HG03045 (cell line): ENCODE measurements around the gene HPS3.
A peak's percentile ranks its signal among the peaks of the same experiment; 100 is the strongest.

Source experiments
- ATAC-seq: cut with Tn5 transposase; IDR thresholded peaks from one replicate; pipeline ENCODE4 v1.9.1; 2021; ENCODE audit warnings: mild to moderate bottlenecking, moderate library complexity; ENCODE audit not compliant: unreplicated experiment

HPS3 gene

GRCh38 chr3:149120051-149120972 lies 9.1 kb upstream of the HPS3 start:
- peak; percentile 67 for ATAC-seq

DNA sequence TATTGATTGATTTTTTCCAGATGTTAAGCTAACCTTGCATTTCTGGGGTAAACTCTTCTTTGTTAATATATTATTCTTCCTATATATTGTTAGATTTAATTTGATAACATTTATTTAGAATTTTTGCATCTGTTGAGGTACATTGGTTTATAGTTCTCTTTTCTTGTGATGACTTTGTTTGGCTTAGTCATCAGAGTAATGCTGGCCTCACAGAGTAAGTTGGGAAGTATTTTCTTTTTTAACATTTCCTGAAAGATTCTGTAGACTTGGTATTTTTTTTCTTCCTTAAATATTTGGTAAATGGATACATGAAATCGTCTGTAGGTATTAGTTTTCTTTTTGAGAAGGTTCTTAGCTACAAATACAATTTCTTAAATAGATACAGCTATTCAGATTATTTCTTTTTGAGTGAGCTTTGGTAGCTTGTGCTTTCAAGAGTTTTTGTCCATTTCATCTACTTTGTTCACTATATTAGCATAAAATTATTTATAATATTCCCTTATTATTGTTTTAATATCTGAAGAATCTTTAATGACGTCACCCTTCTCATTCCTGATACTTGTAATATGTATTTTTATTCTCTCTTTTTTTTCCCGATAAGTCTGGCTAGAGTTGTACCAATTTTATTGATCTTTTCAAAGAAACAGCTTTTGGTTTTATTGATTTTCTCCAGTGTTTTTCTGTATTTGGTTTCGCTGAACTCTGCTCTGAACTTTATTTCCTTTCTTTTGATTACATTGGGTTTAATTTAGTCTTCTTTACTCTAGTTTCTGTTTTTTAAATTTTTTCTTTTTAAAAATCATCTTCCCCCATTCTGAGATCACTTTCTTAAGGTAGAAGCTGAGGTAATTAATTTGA lies 6.5 kb upstream of the HPS3 start:
- ATAC-seq = no peak

DNA sequence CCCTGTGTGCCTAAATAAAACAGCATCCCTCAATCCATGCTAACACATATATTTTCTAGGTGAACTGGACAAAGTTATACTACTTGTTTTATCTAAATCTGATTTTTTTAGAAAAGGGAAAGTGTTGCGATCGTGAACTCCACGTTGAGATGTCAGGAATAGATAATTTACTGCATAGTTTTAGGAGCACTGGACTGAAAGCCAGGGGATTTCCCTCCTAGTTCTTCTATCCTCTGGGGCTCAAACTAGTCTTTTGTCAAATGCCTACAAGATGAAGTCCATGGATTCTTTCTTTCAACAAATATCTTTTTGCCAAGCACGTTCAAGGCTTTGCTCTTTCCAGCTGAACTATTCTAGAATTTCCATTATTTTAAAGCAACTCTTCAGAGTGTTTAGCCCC lies 617 bp upstream of the HPS3 start:
- ATAC-seq = no peak

DNA sequence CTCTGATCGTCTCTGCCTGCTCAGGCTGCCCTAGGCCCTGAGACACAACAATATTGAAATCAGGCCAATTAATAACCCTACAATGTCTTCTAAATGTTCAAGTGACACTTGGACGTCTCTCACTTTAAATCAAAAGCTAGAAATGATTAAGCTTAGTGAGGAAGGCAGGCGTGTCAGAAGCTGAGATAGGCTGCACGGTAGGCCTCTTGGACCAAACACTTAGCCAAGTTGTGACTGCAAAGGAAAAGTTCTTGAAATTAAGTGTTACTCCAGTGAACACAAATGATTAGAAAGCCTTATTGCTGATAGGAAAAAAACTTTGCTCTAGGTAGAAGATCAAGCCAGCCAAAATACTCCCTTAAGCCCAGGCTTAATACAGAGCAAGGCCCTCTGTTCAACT lies 2.2 kb downstream of the HPS3 start:
- ATAC-seq = no peak

GRCh38 chr3:149134575-149134974 lies 5.1 kb downstream of the HPS3 start:
- ATAC-seq = no peak

GRCh38 chr3:149142682-149143081 lies 13.2 kb downstream of the HPS3 start:
- ATAC-seq = no peak

GRCh38 chr3:149145356-149145755 lies 15.9 kb downstream of the HPS3 start:
- ATAC-seq = no peak

GRCh38 chr3:149145974-149146373 lies 16.5 kb downstream of the HPS3 start:
- no peak for ATAC-seq

GRCh38 chr3:149150436-149150835 lies 21.0 kb downstream of the HPS3 start:
- ATAC-seq = no peak

- no peak for ATAC-seq
These were observed 22.4 kb downstream of the HPS3 start for GRCh38 chr3:149151843-149152242.

DNA sequence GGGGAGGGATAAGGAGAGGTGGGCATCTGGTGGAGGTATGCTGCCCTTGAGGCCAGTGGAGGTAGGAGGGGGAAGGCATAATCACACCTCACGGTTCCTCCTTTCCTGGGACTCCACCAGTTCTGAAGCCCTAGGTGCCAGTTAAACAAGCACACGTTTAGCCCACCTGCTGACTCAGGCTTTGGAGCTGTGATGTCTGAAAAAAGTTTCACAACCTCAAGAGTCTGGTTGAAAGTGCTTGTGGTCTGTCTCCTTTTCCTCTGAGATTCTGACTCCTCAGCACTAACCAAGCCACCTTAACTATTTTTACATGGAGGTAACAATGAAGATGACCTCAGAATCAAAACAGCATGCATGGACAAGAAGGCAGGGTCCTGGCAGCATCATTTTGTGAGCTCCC lies 23.0 kb downstream of the HPS3 start:
- peak; percentile 94 for ATAC-seq

DNA sequence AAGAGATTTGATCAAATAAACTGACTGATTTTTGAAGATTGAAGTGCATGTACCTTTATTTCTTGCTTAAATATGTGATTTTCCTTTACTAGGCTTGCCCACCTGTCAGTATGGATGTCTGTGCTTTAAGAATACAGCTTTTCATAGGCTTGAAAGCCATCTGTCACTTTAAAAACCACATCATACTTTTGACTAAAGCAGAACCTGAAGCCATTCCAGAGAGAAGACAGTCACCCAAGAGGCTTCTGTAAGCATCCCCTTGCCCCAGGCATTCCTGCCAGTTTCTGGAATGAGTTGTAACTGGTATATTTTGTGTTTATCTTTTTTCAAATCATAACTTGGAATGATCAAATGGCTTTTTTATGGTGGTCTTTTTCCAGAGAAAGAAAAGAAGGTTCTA lies 24.0 kb downstream of the HPS3 start:
- ATAC-seq = no peak

- no peak for ATAC-seq
These were observed 31.4 kb downstream of the HPS3 start for GRCh38 chr3:149160754-149161300.

DNA sequence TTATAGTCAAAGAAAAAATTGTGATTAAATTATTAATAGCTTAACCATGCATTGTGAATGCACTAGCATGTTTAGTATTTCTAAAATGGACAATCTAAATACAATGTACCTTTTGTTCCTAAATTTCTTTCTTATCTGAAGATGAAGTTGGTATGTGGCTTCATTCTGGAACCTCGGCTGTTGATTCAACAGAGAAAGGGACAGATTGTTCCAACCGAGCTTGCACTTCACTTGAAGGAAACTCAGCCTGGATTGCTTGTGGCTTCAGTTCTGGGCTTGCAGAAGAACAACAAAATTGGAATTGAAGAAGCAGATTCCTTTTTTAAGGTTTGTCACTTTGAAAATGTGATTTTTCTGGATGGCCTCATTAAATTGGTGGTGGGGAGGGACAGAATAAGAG lies 32.6 kb downstream of the HPS3 start:
- no peak for ATAC-seq

DNA sequence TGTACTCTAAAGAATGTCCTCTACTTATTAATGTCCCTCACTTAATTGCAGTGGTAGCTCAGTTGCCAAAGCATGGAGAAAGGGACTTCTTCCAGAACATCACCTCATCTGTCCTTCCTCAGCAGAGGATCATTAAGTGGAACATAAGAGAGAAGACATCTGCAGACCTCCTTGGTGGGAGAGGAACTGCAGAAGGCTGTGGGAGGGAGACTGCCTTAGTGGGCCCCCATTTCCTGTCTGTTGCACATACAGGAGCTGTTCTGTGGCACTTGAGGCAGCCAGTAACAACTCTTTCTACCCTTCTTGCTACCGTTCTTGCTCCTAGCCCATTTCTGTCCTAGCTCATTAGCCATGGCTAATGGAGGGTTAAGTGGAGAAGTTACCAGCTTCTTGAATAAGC lies 33.6 kb downstream of the HPS3 start:
- ATAC-seq = no peak

DNA sequence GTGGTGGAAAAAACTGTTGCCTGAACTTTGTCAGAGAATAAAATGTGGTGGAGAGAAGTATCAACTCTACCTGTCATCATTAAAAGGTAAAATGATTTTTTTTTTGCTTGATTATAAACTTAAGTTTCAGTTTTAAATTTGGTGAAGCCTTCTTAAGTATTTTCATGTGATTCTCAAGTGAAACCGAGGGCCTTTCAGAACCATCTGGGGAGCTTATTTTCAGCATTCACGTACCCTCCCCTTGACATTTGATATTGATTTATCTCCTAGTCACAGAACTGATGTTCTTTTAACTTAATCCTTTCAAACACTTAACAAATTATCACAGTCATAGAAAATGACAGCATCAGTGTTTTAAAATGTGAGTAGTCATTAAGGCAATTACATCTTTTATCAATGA lies 38.5 kb downstream of the HPS3 start:
- no peak for ATAC-seq

DNA sequence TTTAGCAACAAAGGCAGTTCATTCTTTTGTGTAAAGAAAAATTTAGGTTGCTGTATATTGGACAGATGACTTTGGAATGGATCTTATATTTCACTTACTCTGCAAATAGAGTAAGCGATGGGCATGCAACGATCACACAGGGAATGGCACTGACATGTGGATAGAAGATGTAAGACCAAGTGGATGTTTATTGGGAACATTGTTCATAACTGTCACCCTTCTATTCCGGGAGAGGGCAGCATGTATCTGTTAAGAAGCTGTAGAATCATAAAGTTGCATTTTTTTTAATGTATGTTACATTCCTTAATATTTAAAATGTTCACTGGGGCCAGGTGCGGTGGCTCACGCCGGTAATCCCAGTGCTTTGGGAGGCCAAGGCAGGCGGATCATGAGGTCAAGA lies 41.2 kb downstream of the HPS3 start:
- no peak for ATAC-seq

DNA sequence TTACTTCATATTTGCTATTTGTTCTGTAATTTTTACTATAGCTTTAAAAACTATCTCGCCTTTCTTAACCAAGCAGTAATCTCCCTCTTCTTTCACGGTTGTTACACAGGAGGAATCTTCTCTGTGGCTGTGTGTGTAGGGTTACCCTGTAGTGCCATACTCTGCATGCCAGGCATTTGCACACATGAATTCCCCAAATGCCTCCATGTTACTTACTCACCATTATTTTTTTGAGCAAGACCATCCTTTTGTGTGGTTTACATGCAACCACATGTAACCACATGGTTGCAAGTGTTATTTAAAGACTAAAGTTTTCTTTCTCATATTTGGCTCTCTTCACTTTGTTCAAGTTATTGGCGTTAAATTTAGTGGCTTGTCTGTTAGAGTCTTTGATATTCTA lies 45.5 kb downstream of the HPS3 start:
- peak; percentile 91 for ATAC-seq

DNA sequence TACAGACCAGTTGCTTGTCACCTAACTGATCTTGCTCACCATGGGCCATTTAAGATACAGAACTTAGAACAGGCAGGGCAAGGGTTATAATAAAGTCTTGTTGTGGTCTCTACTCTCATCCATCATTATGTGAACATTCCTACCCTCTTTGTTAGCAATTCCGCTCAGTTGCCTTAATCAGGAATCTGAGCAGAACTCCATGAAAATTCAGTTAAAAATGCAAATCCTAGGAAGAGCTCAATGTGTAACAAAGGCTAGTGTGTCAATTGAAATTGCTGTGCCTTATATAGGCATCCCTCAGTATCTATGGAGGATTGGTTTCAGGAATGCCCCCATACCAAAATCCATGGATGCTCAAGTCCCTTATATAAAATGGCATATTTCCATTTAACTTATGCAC lies 47.7 kb downstream of the HPS3 start:
- ATAC-seq = no peak

DNA sequence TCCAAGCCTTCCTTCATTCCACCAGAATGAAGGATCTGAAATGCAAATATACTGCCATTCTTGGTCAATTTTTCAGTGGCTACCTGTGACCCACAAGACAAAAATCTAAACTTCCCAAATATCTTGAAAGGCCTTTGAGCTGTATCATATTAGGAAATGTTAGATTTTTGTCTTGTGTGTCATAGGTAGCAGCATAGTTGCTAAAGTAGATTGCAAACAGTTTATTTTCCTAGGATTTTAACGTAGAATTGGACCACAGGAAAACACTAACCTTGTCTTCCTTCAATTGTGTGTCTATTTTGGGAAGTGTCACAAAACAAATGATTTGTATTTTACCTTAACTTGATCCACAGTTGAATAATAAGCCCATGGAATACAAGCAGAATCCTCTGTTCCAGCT lies 49.8 kb downstream of the HPS3 start:
- no peak for ATAC-seq

DNA sequence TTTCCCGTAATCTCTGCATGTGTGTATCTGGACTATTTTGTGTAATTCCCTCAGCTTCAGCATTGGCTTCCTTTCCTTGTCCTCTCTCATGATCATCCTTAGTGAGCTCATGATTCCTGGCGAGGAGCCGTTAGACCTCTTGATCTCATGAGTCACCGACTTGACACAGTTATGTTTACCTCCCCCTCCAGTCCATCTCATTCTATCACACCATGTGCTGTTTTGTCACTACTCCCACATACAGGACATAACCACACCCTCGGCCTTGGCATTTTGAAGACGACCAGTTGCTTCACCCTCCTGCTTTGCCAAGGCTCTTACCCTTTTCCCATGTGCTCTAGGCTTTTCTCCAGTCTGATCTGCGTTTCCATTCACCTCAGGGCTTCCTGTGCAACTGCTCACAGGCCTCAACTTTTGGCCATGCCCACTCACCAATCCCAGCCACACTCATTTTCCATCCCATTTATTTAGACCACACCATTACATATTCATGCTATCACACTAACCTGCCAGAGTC lies 50.7 kb downstream of the HPS3 start:
- no peak for ATAC-seq
